Rectal smooth muscle tissue (tissue), 1 donor: ENCODE results near the gene QPCT.
"Not testable (repeated sequence)": the region's sequence is repeated elsewhere in the genome, so short reads cannot be mapped to it uniquely, and the experiment has no call there.

Experiments
- H3K27ac ChIP-seq: one replicate; pipeline ENCODE4 v1.7.0; 2013; ENCODE audit warnings: low read depth, low read length, inconsistent platforms
- H3K27me3 ChIP-seq: one replicate; pipeline ENCODE4 v1.7.0; 2013; ENCODE audit warnings: low read length; ENCODE audit not compliant: control insufficient read depth, insufficient read depth
- H3K36me3 ChIP-seq: one replicate; pipeline ENCODE4 v1.7.0; 2013; ENCODE audit warnings: low read length; ENCODE audit not compliant: control insufficient read depth, insufficient read depth
- H3K4me1 ChIP-seq: one replicate; pipeline ENCODE4 v1.7.0; 2013; ENCODE audit warnings: low read length; ENCODE audit not compliant: control insufficient read depth, insufficient read depth
- H3K4me3 ChIP-seq: one replicate; pipeline ENCODE4 v1.7.0; 2013; ENCODE audit warnings: low read length
- H3K9ac ChIP-seq: one replicate; pipeline ENCODE4 v1.7.0; 2013; ENCODE audit warnings: low read length

The QPCT gene

DNA sequence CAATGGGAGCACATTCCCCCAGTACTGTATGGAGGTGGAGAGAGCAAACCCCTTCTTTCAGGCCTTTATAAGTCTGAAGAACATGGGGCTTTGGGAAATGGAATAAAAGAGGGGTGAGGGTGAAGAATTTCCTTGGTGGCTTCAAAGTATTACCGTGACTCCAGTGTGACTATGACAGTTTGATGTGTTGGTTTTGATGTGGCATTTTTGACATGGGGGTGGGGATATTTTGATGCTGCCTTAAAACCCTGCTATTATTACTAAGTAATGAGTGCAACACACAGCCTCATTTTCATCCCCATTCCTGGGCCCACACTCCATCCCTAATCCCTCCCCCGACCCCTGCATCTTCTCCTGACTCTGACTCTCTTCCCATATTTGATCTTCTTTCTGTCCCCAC lies 23.6 kb downstream of the QPCT start:
- Histone ChIP-seq H3K4me3 (no peak overlapping the region), H3K27ac (no peak overlapping the region), H3K27me3 (no peaks in the 10 kb centered on the region), H3K4me1 (no peaks in the 10 kb centered on the region), H3K9ac (no peak overlapping the region), H3K36me3 (peaks cover 2% of the 10 kb centered on the region)

GRCh38 chr2:37370666-37371065 lies 26.2 kb downstream of the QPCT start:
- Histone ChIP-seq H3K9ac (no peak overlapping the region), H3K36me3 (peaks cover 2% of the 10 kb centered on the region), H3K4me1 (peaks cover 3% of the 10 kb centered on the region), H3K27ac (peak overlapping the region; percentile 0), H3K27me3 (no peaks in the 10 kb centered on the region), H3K4me3 (no peak overlapping the region)

DNA sequence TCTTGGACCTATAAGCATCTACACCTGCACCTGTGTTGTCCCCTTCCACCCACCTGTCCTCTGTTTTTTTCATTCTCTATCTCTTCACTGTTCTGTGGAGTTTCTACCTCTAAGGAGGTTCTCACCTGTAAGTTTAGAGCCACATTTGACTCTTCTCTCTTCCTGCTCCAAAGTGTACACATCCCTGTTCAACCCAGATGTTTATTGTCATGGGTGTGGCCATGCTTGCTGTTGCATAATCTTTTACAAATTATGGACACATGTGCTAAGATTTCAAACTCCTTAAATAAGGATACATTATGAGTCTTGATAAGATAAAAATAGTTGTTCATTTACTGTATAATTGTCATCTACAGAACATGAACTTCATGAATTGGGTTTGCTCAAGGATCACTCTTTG lies 27.6 kb downstream of the QPCT start:
- Histone ChIP-seq H3K4me3 (no peak overlapping the region), H3K9ac (no peak overlapping the region), H3K4me1 (peaks cover 12% of the 10 kb centered on the region), H3K36me3 (peaks cover 2% of the 10 kb centered on the region), H3K27ac (no peak overlapping the region), H3K27me3 (no peaks in the 10 kb centered on the region)

DNA sequence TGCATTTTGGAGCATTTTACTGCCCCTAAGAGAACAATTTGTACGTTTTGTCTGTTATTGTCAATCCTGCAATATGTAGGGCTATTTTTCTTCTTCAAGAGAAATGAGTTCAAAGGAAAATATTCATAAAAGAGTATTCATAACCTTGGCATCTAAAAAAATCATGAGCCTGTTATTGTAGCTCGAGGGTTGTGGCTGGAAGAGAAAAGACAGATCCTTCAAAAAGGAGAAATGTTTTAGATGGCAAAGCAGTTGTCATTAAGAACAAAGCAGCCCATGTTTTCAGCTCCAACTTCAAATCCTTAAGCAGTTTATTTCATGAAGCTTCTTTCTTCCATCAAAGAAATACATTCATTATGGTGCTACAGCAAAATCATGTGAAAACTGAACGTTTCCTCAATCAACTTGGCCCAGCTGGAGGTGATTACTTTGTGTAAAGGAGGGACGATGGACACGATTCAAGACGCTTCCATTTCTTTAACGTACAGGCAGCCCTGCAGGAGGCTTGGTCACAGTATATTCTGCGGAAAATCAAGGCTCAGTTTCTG lies 31.4 kb downstream of the QPCT start:
- Histone ChIP-seq H3K27me3 (no peaks in the 10 kb centered on the region), H3K9ac (no peak overlapping the region), H3K4me1 (peaks cover 27% of the 10 kb centered on the region), H3K4me3 (no peak overlapping the region), H3K27ac (peak overlapping the region; percentile 91), H3K36me3 (peaks cover 2% of the 10 kb centered on the region)

GRCh38 chr2:37376421-37377186 lies 32.2 kb downstream of the QPCT start:
- Histone ChIP-seq H3K4me1 (peaks cover 27% of the 10 kb centered on the region), H3K9ac (no peak overlapping the region), H3K27ac (peak overlapping the region; percentile 91), H3K27me3 (no peaks in the 10 kb centered on the region), H3K36me3 (peaks cover 2% of the 10 kb centered on the region), H3K4me3 (peak overlapping the region; percentile 33)

DNA sequence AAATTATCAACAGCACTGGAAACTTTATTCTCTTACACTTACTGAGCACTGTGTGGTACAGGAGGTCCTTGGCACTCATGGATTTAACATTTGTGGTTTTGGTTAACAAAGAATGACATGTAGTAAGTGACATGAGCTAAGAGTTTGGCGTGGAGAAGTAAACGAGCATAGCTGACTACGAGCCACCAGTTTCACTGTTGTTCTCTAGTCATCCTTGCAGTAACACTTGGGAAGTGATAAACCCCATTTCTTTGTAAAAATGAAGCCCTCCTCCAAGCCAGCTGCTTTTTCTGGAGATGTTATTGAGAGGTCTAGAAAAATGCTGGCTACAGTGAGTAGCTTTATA lies 32.7 kb downstream of the QPCT start:
- no peaks in the 10 kb centered on the region for H3K36me3 ChIP-seq
- no peaks in the 10 kb centered on the region for H3K27me3 ChIP-seq
- H3K9ac ChIP-seq, result no peak overlapping the region
- H3K4me1 ChIP-seq, result peaks cover 27% of the 10 kb centered on the region
- H3K27ac ChIP-seq, result peak overlapping the region; percentile 91
- H3K4me3 ChIP-seq, result peak overlapping the region; percentile 27

DNA sequence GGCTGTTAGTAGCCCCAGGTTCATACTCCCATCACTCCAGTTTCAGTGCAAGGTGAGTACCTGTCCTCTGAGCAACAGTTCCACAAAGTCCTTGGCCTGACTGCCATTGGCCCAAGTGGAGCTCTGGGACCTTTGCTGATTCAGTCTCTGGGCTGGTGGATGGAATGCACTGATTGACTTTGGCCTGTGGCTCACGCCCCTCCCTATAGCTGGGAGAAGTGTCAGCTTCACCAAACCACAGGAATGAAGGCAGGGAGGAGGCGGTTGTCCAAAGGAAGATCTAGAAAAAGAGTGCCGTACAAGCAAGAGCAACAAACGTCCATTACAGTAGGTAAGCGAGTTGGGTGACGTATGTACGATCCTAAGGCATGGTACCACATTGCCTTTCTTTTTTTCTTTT lies 34.0 kb downstream of the QPCT start:
- Histone ChIP-seq H3K4me3 (no peak overlapping the region), H3K9ac (no peak overlapping the region), H3K36me3 (no peaks in the 10 kb centered on the region), H3K27ac (peak overlapping the region; percentile 91), H3K27me3 (no peaks in the 10 kb centered on the region), H3K4me1 (peaks cover 27% of the 10 kb centered on the region)

DNA sequence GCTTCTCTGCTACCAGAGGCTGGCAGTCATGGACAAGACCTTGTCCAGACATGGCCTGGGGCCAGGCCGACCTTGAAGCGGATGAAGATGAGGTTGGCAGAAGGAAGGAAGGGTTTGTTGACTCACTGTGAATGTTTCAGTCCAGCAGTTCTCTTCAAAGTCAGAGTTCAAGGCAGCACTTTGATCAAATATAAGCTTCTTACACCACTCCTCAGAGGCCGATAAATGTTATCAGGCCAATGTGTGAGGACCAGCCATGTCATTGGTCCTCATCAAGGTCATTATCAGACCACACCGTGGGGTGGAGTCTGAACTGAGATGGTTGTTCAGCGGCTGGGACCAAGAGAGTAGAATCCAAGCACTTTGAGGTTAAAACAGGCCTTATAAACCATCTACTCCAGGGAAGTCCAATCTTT lies 35.5 kb downstream of the QPCT start:
- H3K27me3 ChIP-seq, result no peaks in the 10 kb centered on the region
- H3K27ac ChIP-seq, result no peak overlapping the region
- H3K9ac ChIP-seq, result no peak overlapping the region
- H3K36me3 ChIP-seq, result no peaks in the 10 kb centered on the region
- no peak overlapping the region for H3K4me3 ChIP-seq
- H3K4me1 ChIP-seq, result peaks cover 27% of the 10 kb centered on the region

DNA sequence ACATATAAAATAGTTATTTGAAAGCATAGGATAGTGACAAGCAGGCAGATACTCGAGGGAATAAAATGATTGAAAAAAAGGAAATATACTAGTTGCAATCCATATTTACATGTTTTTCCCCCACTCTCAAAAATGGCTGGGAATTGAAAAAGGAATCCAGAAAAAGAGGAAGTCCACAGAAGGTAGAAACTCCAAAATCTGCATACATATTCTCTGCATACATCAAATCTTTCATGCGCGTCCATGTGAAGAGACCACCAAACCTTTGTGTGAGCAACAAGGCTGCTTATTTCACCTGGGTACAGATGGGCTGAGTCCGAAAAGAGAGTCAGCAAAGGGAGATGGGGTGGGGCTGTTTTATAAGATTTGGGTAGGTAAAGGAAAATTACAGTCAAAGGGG lies 36.4 kb downstream of the QPCT start:
- H3K9ac ChIP-seq, H3K27ac ChIP-seq, H3K36me3 ChIP-seq, H3K27me3 ChIP-seq, H3K4me3 ChIP-seq: not testable (repeated sequence)
- H3K4me1 ChIP-seq, result peaks cover 24% of the 10 kb centered on the region

DNA sequence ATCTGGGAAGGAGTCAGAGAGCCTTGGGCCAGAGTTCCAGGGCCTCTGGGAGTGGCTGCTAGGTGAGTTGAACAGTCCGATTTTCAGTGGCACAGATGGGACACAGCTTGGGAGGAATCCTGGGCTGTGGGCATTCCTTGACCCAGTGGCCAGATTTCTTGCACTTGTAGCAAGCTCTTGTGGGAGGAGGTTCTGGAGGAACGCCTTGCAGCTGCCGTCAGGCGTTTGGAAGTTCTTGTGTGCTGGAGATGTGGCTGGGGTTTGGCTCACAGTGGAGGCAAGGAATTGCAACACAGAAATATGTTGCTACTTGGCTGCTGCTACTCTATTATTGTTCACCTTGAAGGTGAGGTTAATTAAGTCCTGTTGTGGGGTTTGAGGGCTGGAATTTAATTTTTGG lies 39.8 kb downstream of the QPCT start:
- H3K4me3 ChIP-seq, H3K9ac ChIP-seq, H3K36me3 ChIP-seq, H3K27me3 ChIP-seq, H3K4me1 ChIP-seq, H3K27ac ChIP-seq: not testable (repeated sequence)

- Histone ChIP-seq H3K27ac (no peak overlapping the region), H3K9ac (no peak overlapping the region), H3K4me3 (no peak overlapping the region), H3K27me3 (no peaks in the 10 kb centered on the region), H3K4me1 (no peaks in the 10 kb centered on the region), H3K36me3 (no peaks in the 10 kb centered on the region)
These were observed 42.9 kb downstream of the QPCT start for GRCh38 chr2:37387148-37387835.

DNA sequence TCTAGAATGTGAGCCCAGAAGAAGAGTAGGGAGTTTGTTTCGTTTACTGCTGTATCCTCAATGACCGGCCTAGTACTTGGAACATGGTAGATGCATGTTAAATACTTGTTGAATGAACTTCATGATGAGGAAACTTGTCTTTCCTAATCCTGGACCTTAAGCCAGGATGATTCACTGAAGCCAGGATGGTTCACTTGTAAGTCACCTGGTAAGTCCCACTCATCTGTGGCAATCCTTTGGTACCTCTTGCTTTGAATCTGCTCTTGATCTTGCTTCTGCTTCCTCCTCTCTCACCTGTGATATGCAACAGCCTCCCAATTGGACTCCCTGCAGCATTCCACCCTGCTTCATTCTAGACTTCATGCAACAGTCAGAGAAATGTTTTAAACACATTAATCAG lies 43.6 kb downstream of the QPCT start:
- Histone ChIP-seq H3K9ac (no peak overlapping the region), H3K4me1 (no peaks in the 10 kb centered on the region), H3K27me3 (no peaks in the 10 kb centered on the region), H3K36me3 (no peaks in the 10 kb centered on the region), H3K4me3 (no peak overlapping the region), H3K27ac (no peak overlapping the region)

DNA sequence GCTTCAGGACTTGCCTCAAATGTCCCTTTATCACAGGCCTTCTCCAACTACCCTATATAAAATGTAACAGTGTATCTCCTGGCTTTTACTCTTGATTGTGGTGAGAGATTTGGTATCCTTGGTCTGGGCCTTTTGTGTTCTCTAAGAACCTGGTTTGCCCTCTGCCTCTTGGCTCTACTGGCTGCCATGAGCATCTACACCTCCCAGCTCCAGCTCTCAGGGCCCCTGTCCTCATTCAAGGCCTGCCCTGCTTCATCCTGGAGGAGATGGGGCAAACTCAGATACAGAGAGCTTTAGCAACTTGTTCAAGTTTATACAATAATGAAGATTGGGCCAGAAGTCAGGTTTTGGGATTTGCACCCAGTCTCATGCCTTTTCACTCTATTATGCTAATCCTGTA lies 45.0 kb downstream of the QPCT start:
- H3K4me3 ChIP-seq, result no peak overlapping the region
- H3K36me3 ChIP-seq, result no peaks in the 10 kb centered on the region
- H3K9ac ChIP-seq, result no peak overlapping the region
- H3K4me1 ChIP-seq, result no peaks in the 10 kb centered on the region
- no peak overlapping the region for H3K27ac ChIP-seq
- no peaks in the 10 kb centered on the region for H3K27me3 ChIP-seq
